B cell (primary cell): Measurements from ENCODE around the gene NFRKB. TPM values are rescaled to one million over a fixed set of nuclear protein-coding genes. Genes with fewer than 3 reads are reported as not detected.

Experiments used
- ATAC-seq: fragments of 200-7000 bp; cut with Tn5 transposase; one replicate; pipeline ENCODE4 v1.10.0; 2021; ENCODE audit warnings: low read depth, mild to moderate bottlenecking, moderate number of reproducible peaks, moderate library complexity
- CTCF ChIA-PET: fragments of 350-600 bp; sonication (Branson Sonifier 250); formaldehyde crosslinking; loops from one replicate; lab custom pipeline; 2021; ENCODE audit warnings: antibody characterized with exemption, inconsistent platforms; lab: Charles Lee
- POLR2A ChIA-PET: fragments of 350-600 bp; sonication (Branson Sonifier 250); formaldehyde crosslinking; loops from one replicate; lab custom pipeline; 2021; ENCODE audit warnings: antibody characterized with exemption; lab: Charles Lee
- DNase-seq: peaks from one replicate; pipeline ENCODE4 v3.0.0; 2013
- H2AFZ ChIP-seq: 2 replicates; pipeline ENCODE4 v1.6.1; 2012; ENCODE audit warnings: mild to moderate bottlenecking, low read depth, low read length; ENCODE audit not compliant: insufficient read depth, poor library complexity, severe bottlenecking
- H3K27ac ChIP-seq, 2 donors: 1 replicate in 1 of 2; 2 replicates in 1 of 2; pipeline ENCODE4 v1.5.1; 2012 to 2013; ENCODE audit warnings: low read length in 2 of 2, mild to moderate bottlenecking in 2 of 2, moderate library complexity in 1 of 2
- H3K27me3 ChIP-seq, 4 experiments: fragments of 200-600 bp in 1 of 4; sonication (generic) in 1 of 4; replicated peaks in 1 of 4; 1 replicate in 2 of 4; 2 replicates in 2 of 4; pipeline versions ENCODE4 v1.6.1 to v1.7.0; 2013 to 2016; ENCODE audit warnings: low read length in 3 of 4, mild to moderate bottlenecking in 2 of 4, mixed read lengths in 1 of 4, moderate library complexity in 1 of 4; ENCODE audit not compliant: insufficient read depth in 4 of 4, control insufficient read depth in 3 of 4; ENCODE audit errors: control extremely low read depth in 1 of 4
- H3K36me3 ChIP-seq, 2 experiments: replicated peaks in 1 of 2; 1 replicate in 1 of 2; 2 replicates in 1 of 2; pipeline versions ENCODE4 v1.6.1 to v1.7.1; 2013; ENCODE audit warnings: low read length in 1 of 2; ENCODE audit not compliant: insufficient read depth in 2 of 2, control insufficient read depth in 1 of 2; ENCODE audit errors: control extremely low read depth in 1 of 2, extremely low read depth in 1 of 2
- H3K4me1 ChIP-seq, 2 donors: fragments of 200-600 bp in 1 of 2; sonication (generic) in 1 of 2; 1 replicate in 1 of 2; 2 replicates in 1 of 2; pipeline versions ENCODE4 v1.5.1 to v1.6.1; 2013 to 2017; ENCODE audit warnings: low read length in 2 of 2; ENCODE audit not compliant: control insufficient read depth in 2 of 2, insufficient read depth in 2 of 2
- H3K4me2 ChIP-seq: replicated peaks from 2 replicates; pipeline ENCODE3; 2012; ENCODE audit warnings: mild to moderate bottlenecking, low read depth, low read length; ENCODE audit not compliant: poor library complexity, severe bottlenecking
- H3K4me3 ChIP-seq, 5 experiments: fragments of 200-600 bp in 1 of 5; sonication (generic) in 1 of 5; 1 replicate in 3 of 5; 2 replicates in 2 of 5; pipeline versions ENCODE4 v1.5.1 to v1.7.0; 2011 to 2016; ENCODE audit warnings: low read length in 4 of 5, mild to moderate bottlenecking in 4 of 5, low read depth in 2 of 5, control low read depth in 1 of 5, moderate library complexity in 1 of 5; ENCODE audit not compliant: insufficient read depth in 1 of 5; ENCODE audit errors: control extremely low read depth in 1 of 5, extremely low read depth in 1 of 5
- H3K79me2 ChIP-seq: fragments of 200-600 bp; sonication (generic); one replicate; pipeline ENCODE4 v1.6.0; 2016; ENCODE audit warnings: low read length; ENCODE audit not compliant: control insufficient read depth, insufficient read depth
- H3K9ac ChIP-seq: fragments of 200-600 bp; sonication (generic); 2 replicates; pipeline ENCODE4 v1.6.1; 2017; ENCODE audit warnings: mild to moderate bottlenecking, low read length, moderate library complexity
- H3K9me3 ChIP-seq, 3 donors: one replicate each; pipeline versions ENCODE4 v1.6.1 to v1.7.1; 2013; ENCODE audit warnings: low read length in 2 of 3; ENCODE audit not compliant: control insufficient read depth in 2 of 3, insufficient read depth in 1 of 3; ENCODE audit errors: control extremely low read depth in 1 of 3
- H4K20me1 ChIP-seq: 2 replicates; pipeline ENCODE4 v1.6.0; 2012; ENCODE audit warnings: mild to moderate bottlenecking, low read length; ENCODE audit not compliant: insufficient read depth, control insufficient read depth, poor library complexity, severe bottlenecking
- H3K27ac Mint-ChIP-seq: one replicate; pipeline ENCODE4 v1.8.0; 2021; ENCODE audit warnings: mixed read lengths
- H3K27me3 Mint-ChIP-seq: one replicate; pipeline ENCODE4 v1.8.0; 2021; ENCODE audit warnings: mixed read lengths
- H3K4me1 Mint-ChIP-seq: one replicate; pipeline ENCODE4 v1.8.0; 2021; ENCODE audit warnings: mixed read lengths
- H3K4me3 Mint-ChIP-seq: one replicate; pipeline ENCODE4 v1.8.0; 2021; ENCODE audit warnings: mixed read lengths
- H3K9me3 Mint-ChIP-seq: one replicate; pipeline ENCODE4 v1.8.0; 2022; ENCODE audit warnings: mixed read lengths; ENCODE audit not compliant: insufficient read depth
- EZH2 ChIP-seq: IDR thresholded peaks from 2 replicates; pipeline ENCODE4 v1.6.1; 2012; ENCODE audit warnings: borderline replicate concordance, low read depth, mild to moderate bottlenecking, moderate library complexity, low read length; ENCODE audit not compliant: insufficient read depth, poor library complexity, severe bottlenecking
- whole genome bisulfite sequencing: methylation state at CpG from one replicate; pipeline ENCODE4 v1.1.5; 2013; ENCODE audit warnings: missing lambda C conversion rate; ENCODE audit not compliant: insufficient coverage; 5-methylcytosine and 5-hydroxymethylcytosine counted together
- intact Hi-C: fragments of 100-400 bp; cut with micrococcal nuclease; formaldehyde crosslinking; loops from one replicate; pipeline ENCODE4 v1.10.0; 2022
- polyA plus RNA-seq: library from polyadenylated mRNA; depleted of rRNA; stranded (reverse); fragments of >200 nt; gene quantifications from 2 replicates; pipeline ENCODE4 v1.2.3, GENCODE V29; 2012
- total RNA-seq, 2 donors: library from RNA; stranded (reverse); fragments of 120-200 nt in 1 of 2; gene quantifications; 1 replicate in 1 of 2; 2 replicates in 1 of 2; pipeline versions ENCODE4 v1.2.3 to v1.2.4, GENCODE V29; 2013 to 2022
- TF ChIP-seq, protein P1 (sequence below): fragments of 200-600 bp; IDR thresholded peaks from one replicate; pipeline ENCODE4 v1.8.0; 2022; ENCODE audit warnings: antibody characterized with exemption, mild to moderate bottlenecking

NFRKB gene
- total and polyA plus RNA-seq, 2 donors (not counting 1 experiment from before 2014, with no cell fraction given) = 28.2 to 36.9 TPM

GRCh38 chr11:129938764-129939163 lies 43.4 kb upstream of the NFRKB start:
- no peak for DNase-seq
- TF ChIP-seq EZH2 = no peak
- TF ChIP-seq, protein P1, sequence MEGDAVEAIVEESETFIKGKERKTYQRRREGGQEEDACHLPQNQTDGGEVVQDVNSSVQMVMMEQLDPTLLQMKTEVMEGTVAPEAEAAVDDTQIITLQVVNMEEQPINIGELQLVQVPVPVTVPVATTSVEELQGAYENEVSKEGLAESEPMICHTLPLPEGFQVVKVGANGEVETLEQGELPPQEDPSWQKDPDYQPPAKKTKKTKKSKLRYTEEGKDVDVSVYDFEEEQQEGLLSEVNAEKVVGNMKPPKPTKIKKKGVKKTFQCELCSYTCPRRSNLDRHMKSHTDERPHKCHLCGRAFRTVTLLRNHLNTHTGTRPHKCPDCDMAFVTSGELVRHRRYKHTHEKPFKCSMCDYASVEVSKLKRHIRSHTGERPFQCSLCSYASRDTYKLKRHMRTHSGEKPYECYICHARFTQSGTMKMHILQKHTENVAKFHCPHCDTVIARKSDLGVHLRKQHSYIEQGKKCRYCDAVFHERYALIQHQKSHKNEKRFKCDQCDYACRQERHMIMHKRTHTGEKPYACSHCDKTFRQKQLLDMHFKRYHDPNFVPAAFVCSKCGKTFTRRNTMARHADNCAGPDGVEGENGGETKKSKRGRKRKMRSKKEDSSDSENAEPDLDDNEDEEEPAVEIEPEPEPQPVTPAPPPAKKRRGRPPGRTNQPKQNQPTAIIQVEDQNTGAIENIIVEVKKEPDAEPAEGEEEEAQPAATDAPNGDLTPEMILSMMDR = no peak
- H3K27me3 Mint-ChIP-seq = no peaks in the 10 kb centered on the region
- intact Hi-C loops = no loop called here
- WGBS = 93% methylated on average over 5 of the region's 5 CpGs
- H4K20me1 ChIP-seq = no peaks in the 10 kb centered on the region
- H3K27ac Mint-ChIP-seq = no peak overlapping the region
- H3K4me1 Mint-ChIP-seq = no peaks in the 10 kb centered on the region
- H3K79me2 ChIP-seq = no peaks in the 10 kb centered on the region
- no peak overlapping the region for H3K27ac ChIP-seq
- no peak for ATAC-seq
- H3K27me3 ChIP-seq = no peaks in the 10 kb centered on the region
- no peak overlapping the region for H3K4me2 ChIP-seq
- ChIA-PET CTCF (interaction anchor here (1.5 kb wide), 1 partner anchor 9 kb away, joined by 3 read pairs; no protein-coding TSS in a partner anchor), POLR2A (no interaction called here)
- H3K9ac ChIP-seq = no peak overlapping the region
- no peak overlapping the region for H3K4me3 ChIP-seq
- H3K4me1 ChIP-seq = no peaks in the 10 kb centered on the region
- H3K9me3 Mint-ChIP-seq = no peaks in the 10 kb centered on the region
- no peaks in the 10 kb centered on the region for H3K9me3 ChIP-seq
- no peak overlapping the region for H2AFZ ChIP-seq
- H3K4me3 Mint-ChIP-seq = no peak overlapping the region
- peaks cover 0 to 5% of the 10 kb centered on the region in 2 experiments for H3K36me3 ChIP-seq

- intact Hi-C loops = no loop called here
- no peak overlapping the region for H3K9ac ChIP-seq
- POLR2A ChIA-PET = no interaction called here
Observed at GRCh38 chr11:129937592-129938238, 42.3 kb upstream of the NFRKB start.

More at GRCh38 chr11:129937592-129938238, 42.3 kb upstream of the NFRKB start:
- Mint-ChIP-seq H3K4me1 (no peaks in the 10 kb centered on the region), H3K9me3 (no peaks in the 10 kb centered on the region), H3K27ac (no peak overlapping the region), H3K4me3 (no peak overlapping the region), H3K27me3 (no peaks in the 10 kb centered on the region)
- no peaks in the 10 kb centered on the region for H3K9me3 ChIP-seq
- no peaks in the 10 kb centered on the region for H3K4me1 ChIP-seq
- H3K4me2 ChIP-seq = no peak overlapping the region
- H3K4me3 ChIP-seq = no peak overlapping the region
- H3K27me3 ChIP-seq = no peaks in the 10 kb centered on the region
- 100% methylated on average over 2 of the region's 4 CpGs for WGBS
- H4K20me1 ChIP-seq = no peaks in the 10 kb centered on the region
- no peak overlapping the region for H2AFZ ChIP-seq
- TF ChIP-seq, protein P1 = no peak
- TF ChIP-seq EZH2 = no peak
- no peak for ATAC-seq
- no peaks in the 10 kb centered on the region for H3K79me2 ChIP-seq
- no peak overlapping the region for H3K27ac ChIP-seq
- peaks cover 0 to 5% of the 10 kb centered on the region in 2 experiments for H3K36me3 ChIP-seq
- CTCF ChIA-PET = no interaction called here
- no peak for DNase-seq
